ENCODE measurements around the gene TAS2R46.

DNA sequence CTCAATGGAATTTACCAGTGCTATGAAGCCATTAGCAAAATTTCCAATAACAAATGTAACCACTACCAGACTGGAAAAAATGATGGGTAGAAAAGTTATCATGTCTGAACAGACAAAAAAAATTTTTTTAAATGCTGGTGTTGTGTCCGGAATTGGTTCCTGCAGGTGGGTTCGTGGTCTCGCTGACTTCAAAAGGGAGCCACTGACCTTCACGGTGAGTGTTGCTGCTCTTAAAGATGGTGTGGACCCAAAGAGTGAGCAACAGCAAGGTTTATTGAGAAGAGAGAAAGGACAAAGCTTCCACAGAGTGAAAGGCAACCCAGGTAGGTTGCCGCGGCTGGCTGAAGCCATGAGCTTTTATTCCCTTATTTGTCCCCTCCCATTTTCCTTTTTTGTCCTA, 30.0 kb upstream of the TAS2R46 start, which contains the start of gene TAS2R43:
- TF ChIP-seq, protein P1, sequence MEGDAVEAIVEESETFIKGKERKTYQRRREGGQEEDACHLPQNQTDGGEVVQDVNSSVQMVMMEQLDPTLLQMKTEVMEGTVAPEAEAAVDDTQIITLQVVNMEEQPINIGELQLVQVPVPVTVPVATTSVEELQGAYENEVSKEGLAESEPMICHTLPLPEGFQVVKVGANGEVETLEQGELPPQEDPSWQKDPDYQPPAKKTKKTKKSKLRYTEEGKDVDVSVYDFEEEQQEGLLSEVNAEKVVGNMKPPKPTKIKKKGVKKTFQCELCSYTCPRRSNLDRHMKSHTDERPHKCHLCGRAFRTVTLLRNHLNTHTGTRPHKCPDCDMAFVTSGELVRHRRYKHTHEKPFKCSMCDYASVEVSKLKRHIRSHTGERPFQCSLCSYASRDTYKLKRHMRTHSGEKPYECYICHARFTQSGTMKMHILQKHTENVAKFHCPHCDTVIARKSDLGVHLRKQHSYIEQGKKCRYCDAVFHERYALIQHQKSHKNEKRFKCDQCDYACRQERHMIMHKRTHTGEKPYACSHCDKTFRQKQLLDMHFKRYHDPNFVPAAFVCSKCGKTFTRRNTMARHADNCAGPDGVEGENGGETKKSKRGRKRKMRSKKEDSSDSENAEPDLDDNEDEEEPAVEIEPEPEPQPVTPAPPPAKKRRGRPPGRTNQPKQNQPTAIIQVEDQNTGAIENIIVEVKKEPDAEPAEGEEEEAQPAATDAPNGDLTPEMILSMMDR (conservative IDR thresholded peaks at IDR 0.05; ENCODE audit: low read length), result no peak
- no peak for TF ChIP-seq EZH2phosphoT487 (IDR thresholded peaks at IDR 0.05; ENCODE audit: borderline replicate concordance, low read depth, low read length)
